Liver (tissue), 9 donors: ENCODE data around the gene DNM1L. TPM values are rescaled to one million over a fixed set of nuclear protein-coding genes. Genes with fewer than 3 reads are reported as not detected.

ENCODE experiments used
- DNase-seq: peaks from one replicate; pipeline ENCODE4 v3.0.0-alpha.2; 2017; ENCODE audit warnings: low spot score
- H3K27ac ChIP-seq, 2 donors: one replicate each; pipeline ENCODE4 v1.7.0; 2013; ENCODE audit warnings: inconsistent platforms in 2 of 2, low read length in 2 of 2, control low read depth in 1 of 2, low read depth in 1 of 2, mild to moderate bottlenecking in 1 of 2
- H3K27me3 ChIP-seq, 4 donors: one replicate each; pipeline versions ENCODE4 v1.6.1 to v1.7.0; 2013; ENCODE audit warnings: low read length in 3 of 4, inconsistent platforms in 1 of 4, mild to moderate bottlenecking in 1 of 4, moderate library complexity in 1 of 4; ENCODE audit not compliant: control insufficient read depth in 4 of 4, insufficient read depth in 4 of 4
- H3K36me3 ChIP-seq, 4 donors: one replicate each; pipeline versions ENCODE4 v1.6.1 to v1.7.0; 2013; ENCODE audit warnings: low read length in 3 of 4, mild to moderate bottlenecking in 3 of 4, low read depth in 1 of 4, moderate library complexity in 1 of 4; ENCODE audit not compliant: control insufficient read depth in 4 of 4, insufficient read depth in 3 of 4
- H3K4me1 ChIP-seq, 4 donors: one replicate each; pipeline versions ENCODE4 v1.6.1 to v1.7.0; 2013; ENCODE audit warnings: low read length in 3 of 4, mild to moderate bottlenecking in 3 of 4, moderate library complexity in 1 of 4; ENCODE audit not compliant: control insufficient read depth in 4 of 4, insufficient read depth in 4 of 4
- H3K4me3 ChIP-seq, 3 donors: one replicate each; pipeline versions ENCODE4 v1.6.1 to v1.7.0; 2013; ENCODE audit warnings: low read length in 3 of 3, control low read depth in 1 of 3, low read depth in 1 of 3, mild to moderate bottlenecking in 1 of 3
- H3K9ac ChIP-seq, 2 donors: one replicate each; pipeline ENCODE4 v1.7.0; 2013; ENCODE audit warnings: low read length in 2 of 2, mild to moderate bottlenecking in 2 of 2, moderate library complexity in 2 of 2, control low read depth in 1 of 2, low read depth in 1 of 2
- H3K9me3 ChIP-seq, 4 donors: one replicate each; pipeline versions ENCODE4 v1.6.1 to v1.7.0; 2013; ENCODE audit warnings: low read length in 3 of 4; ENCODE audit not compliant: control insufficient read depth in 4 of 4
- CTCF ChIP-seq: fragments of 150-350 bp; IDR thresholded peaks from 2 replicates; pipeline ENCODE4 v1.5.1; 2017; ENCODE audit warnings: improper control_type of control experiment, low read depth, low read length; ENCODE audit not compliant: missing input control
- EGR1 ChIP-seq, 2 donors: IDR thresholded peaks; 2 replicates each; pipeline ENCODE4 v1.6.1; 2016 to 2018; ENCODE audit warnings: antibody characterized with exemption in 2 of 2, low read depth in 2 of 2
- FOXA1 ChIP-seq: IDR thresholded peaks from 2 replicates; pipeline ENCODE4 v1.6.1; 2016; ENCODE audit warnings: antibody characterized with exemption
- GABPA ChIP-seq, 2 donors: IDR thresholded peaks in 1 of 2; conservative IDR thresholded peaks in 1 of 2; 2 replicates each; pipeline ENCODE4 v1.6.1; 2016; ENCODE audit warnings: antibody characterized with exemption in 2 of 2, mild to moderate bottlenecking in 1 of 2, moderate library complexity in 1 of 2
- HNF4A ChIP-seq, 2 donors: conservative IDR thresholded peaks; 2 replicates each; pipeline ENCODE4 v1.6.1; 2016; ENCODE audit warnings: antibody characterized with exemption in 2 of 2, mild to moderate bottlenecking in 2 of 2
- HNF4G ChIP-seq: IDR thresholded peaks from 2 replicates; pipeline ENCODE4 v1.6.1; 2016; ENCODE audit warnings: antibody characterized with exemption
- JUND ChIP-seq, 2 donors: IDR thresholded peaks; 2 replicates each; pipeline ENCODE4 v1.6.1; 2016; ENCODE audit warnings: antibody characterized with exemption in 2 of 2
- RAD21 ChIP-seq, 2 donors: IDR thresholded peaks; 2 replicates each; pipeline ENCODE4 v1.6.1; 2016; ENCODE audit warnings: antibody characterized with exemption in 2 of 2, mild to moderate bottlenecking in 2 of 2
- RXRA ChIP-seq, 2 donors: IDR thresholded peaks; 2 replicates each; pipeline ENCODE4 v1.6.1; 2017 to 2018; ENCODE audit warnings: antibody characterized with exemption in 2 of 2, mild to moderate bottlenecking in 1 of 2
- SP1 ChIP-seq: IDR thresholded peaks from 2 replicates; pipeline ENCODE4 v1.6.1; 2018; ENCODE audit warnings: antibody characterized with exemption, mild to moderate bottlenecking
- TAF1 ChIP-seq: conservative IDR thresholded peaks from 2 replicates; pipeline ENCODE4 v1.6.1; 2016; ENCODE audit warnings: antibody characterized with exemption, mild to moderate bottlenecking
- WGBS: extraction: QIAGEN DNeasy Blood & Tissue Kit; methylation state at CpG from one replicate; pipeline ENCODE4 v1.1.7; 2013; 5-methylcytosine and 5-hydroxymethylcytosine counted together
- polyA plus RNA-seq, 2 donors: library from polyadenylated mRNA; stranded (reverse) in 1 of 2; unstranded in 1 of 2; fragments of 200-250 nt in 1 of 2; fragments of >200 nt in 1 of 2; fragmentation: Nextera tagmentation in 1 of 2; extraction: Ambion mirVana in 1 of 2; gene quantifications; one replicate each; pipeline versions ENCODE4 v1.2.1 to v1.2.3, GENCODE V29; 2013 to 2015
- total RNA-seq, 2 donors: library from RNA; depleted of rRNA; stranded (reverse); fragments of >200 nt; gene quantifications; one replicate each; pipeline ENCODE4 v1.2.3, GENCODE V29; 2014
- TF ChIP-seq, protein P1 (sequence below): IDR thresholded peaks from 2 replicates; pipeline ENCODE4 v1.6.1; 2016; ENCODE audit warnings: antibody characterized with exemption, mild to moderate bottlenecking
- TF ChIP-seq, protein P2 (sequence below): IDR thresholded peaks from 2 replicates; pipeline ENCODE4 v1.6.1; 2016; ENCODE audit warnings: antibody characterized with exemption
- TF ChIP-seq, protein P3 (sequence below): IDR thresholded peaks from 2 replicates; pipeline ENCODE4 v1.6.1; 2016; ENCODE audit warnings: antibody characterized with exemption
- TF ChIP-seq, protein P4 (sequence below): IDR thresholded peaks from 2 replicates; pipeline ENCODE4 v1.6.1; 2016; ENCODE audit warnings: antibody characterized with exemption
- donor health status: healthy.
- donor health status: healthy.
- donor health status: healthy.
- donor health status: healthy.
- donor health status: healthy.

The DNM1L gene
- total and polyA plus RNA-seq, 4 donors = 9.5 to 33.9 (median 17.1) TPM

DNA sequence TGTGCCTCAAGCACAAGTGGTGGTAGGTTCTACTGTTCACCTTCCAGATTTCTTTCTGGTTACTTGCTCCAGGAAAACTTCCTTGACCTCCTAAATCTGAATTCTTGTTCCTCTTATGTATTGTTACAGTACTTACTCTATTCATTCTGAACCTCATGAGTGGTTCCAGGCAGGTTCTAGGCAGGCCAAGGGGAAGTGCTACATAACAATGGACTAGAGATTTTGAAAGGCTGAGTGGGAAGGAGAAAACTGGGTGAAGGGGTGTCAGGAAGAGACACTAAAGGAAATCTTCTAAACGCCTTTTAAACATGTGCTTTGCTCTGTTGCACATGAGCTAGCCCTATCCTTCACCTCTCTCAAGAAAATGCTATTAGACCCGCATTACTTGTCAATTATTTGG is 75.0 kb downstream of the DNM1L start:
- Histone ChIP-seq H3K27ac (no peak overlapping the region), H3K36me3 (peaks cover 4 to 21% (median 14%) of the 10 kb centered on the region in 4 donors), H3K4me3 (peak overlapping the region in 1 of 3 donors; percentile 79), H3K4me1 (peaks cover 0 to 18% (median 14%) of the 10 kb centered on the region in 4 donors), H3K9me3 (no peaks in the 10 kb centered on the region), H3K9ac (no peak overlapping the region), H3K27me3 (no peaks in the 10 kb centered on the region)
- DNase-seq = no peak
- WGBS = 67% methylated on average over 2 of the region's 2 CpGs
- TF ChIP-seq EGR1 (IDR thresholded peaks at IDR 0.05; ENCODE audit: low read depth in 2 of 2) = no peak
- TF ChIP-seq RXRA (IDR thresholded peaks at IDR 0.05) = no peak
- no peak for TF ChIP-seq TAF1
- no peak for TF ChIP-seq CTCF
- no peak for TF ChIP-seq SP1
- no peak for TF ChIP-seq HNF4G
- TF ChIP-seq, protein P1, sequence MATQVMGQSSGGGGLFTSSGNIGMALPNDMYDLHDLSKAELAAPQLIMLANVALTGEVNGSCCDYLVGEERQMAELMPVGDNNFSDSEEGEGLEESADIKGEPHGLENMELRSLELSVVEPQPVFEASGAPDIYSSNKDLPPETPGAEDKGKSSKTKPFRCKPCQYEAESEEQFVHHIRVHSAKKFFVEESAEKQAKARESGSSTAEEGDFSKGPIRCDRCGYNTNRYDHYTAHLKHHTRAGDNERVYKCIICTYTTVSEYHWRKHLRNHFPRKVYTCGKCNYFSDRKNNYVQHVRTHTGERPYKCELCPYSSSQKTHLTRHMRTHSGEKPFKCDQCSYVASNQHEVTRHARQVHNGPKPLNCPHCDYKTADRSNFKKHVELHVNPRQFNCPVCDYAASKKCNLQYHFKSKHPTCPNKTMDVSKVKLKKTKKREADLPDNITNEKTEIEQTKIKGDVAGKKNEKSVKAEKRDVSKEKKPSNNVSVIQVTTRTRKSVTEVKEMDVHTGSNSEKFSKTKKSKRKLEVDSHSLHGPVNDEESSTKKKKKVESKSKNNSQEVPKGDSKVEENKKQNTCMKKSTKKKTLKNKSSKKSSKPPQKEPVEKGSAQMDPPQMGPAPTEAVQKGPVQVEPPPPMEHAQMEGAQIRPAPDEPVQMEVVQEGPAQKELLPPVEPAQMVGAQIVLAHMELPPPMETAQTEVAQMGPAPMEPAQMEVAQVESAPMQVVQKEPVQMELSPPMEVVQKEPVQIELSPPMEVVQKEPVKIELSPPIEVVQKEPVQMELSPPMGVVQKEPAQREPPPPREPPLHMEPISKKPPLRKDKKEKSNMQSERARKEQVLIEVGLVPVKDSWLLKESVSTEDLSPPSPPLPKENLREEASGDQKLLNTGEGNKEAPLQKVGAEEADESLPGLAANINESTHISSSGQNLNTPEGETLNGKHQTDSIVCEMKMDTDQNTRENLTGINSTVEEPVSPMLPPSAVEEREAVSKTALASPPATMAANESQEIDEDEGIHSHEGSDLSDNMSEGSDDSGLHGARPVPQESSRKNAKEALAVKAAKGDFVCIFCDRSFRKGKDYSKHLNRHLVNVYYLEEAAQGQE = no peak
- TF ChIP-seq GABPA (IDR thresholded peaks at IDR 0.05 in 1 of 2, conservative IDR thresholded peaks at IDR 0.05 in 1 of 2) = no peak
- TF ChIP-seq HNF4A (conservative IDR thresholded peaks at IDR 0.05) = no peak
- TF ChIP-seq RAD21 (IDR thresholded peaks at IDR 0.05) = no peak
- TF ChIP-seq, protein P2, sequence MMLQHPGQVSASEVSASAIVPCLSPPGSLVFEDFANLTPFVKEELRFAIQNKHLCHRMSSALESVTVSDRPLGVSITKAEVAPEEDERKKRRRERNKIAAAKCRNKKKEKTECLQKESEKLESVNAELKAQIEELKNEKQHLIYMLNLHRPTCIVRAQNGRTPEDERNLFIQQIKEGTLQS = no peak
- TF ChIP-seq, protein P3, sequence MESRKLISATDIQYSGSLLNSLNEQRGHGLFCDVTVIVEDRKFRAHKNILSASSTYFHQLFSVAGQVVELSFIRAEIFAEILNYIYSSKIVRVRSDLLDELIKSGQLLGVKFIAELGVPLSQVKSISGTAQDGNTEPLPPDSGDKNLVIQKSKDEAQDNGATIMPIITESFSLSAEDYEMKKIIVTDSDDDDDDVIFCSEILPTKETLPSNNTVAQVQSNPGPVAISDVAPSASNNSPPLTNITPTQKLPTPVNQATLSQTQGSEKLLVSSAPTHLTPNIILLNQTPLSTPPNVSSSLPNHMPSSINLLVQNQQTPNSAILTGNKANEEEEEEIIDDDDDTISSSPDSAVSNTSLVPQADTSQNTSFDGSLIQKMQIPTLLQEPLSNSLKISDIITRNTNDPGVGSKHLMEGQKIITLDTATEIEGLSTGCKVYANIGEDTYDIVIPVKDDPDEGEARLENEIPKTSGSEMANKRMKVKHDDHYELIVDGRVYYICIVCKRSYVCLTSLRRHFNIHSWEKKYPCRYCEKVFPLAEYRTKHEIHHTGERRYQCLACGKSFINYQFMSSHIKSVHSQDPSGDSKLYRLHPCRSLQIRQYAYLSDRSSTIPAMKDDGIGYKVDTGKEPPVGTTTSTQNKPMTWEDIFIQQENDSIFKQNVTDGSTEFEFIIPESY = no peak
- no peak for TF ChIP-seq FOXA1
- TF ChIP-seq JUND (IDR thresholded peaks at IDR 0.05) = no peak
- TF ChIP-seq, protein P4, sequence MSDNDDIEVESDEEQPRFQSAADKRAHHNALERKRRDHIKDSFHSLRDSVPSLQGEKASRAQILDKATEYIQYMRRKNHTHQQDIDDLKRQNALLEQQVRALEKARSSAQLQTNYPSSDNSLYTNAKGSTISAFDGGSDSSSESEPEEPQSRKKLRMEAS = no peak
